ENCODE measurements around the gene PDE8B. TPM values are rescaled to one million over a fixed set of nuclear protein-coding genes. Genes with fewer than 3 reads are reported as not detected.

The PDE8B gene
- total RNA-seq, 1 experiment from 2014 or later = 0.17 TPM

DNA sequence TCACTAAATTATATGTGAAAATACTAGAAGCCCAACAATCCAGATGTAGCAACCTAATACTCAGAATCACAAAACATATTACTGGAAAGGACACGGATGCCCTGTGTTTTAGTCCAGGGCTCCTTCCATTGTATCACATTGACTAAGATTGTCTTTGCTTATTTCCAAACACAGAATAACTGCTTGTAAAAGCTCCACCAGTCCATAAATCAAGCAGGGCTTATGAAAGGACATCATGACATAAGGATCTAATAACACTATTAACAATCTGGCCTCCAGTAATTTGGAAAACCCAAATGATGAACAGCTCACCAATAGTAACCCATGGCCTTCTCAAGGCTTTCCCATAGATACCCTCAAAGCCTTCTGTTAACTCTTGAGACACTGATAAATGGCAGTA, 241.9 kb downstream of the PDE8B start:
- intact Hi-C loops (cut with micrococcal nuclease) = no loop called here
- DNase-seq (ENCODE audit: low read depth, low spot score) (no peak), ATAC-seq (no peak)
- H3K4me1 ChIP-seq (ENCODE audit: control insufficient read depth in 1 of 2, insufficient read depth in 2 of 2, low read length in 2 of 2) = no peaks in the 10 kb centered on the region
- no peaks in the 10 kb centered on the region for H3K9me3 ChIP-seq (ENCODE audit: control insufficient read depth in 1 of 2, insufficient read depth in 1 of 2, low read depth in 1 of 2, low read length in 2 of 2)
- H3K4me2 ChIP-seq (ENCODE audit: low read length) = no peak overlapping the region
- ChIA-PET RAD21 (ENCODE audit: low non-redundant PET in 1 of 2, low total read pairs in 2 of 2, uncharacterized antibody in 2 of 2, unreplicated experiment in 2 of 2) (no interaction called here), POLR2A (no interaction called here), CTCF (no interaction called here)
- H3K9ac ChIP-seq (ENCODE audit: low read length) = no peak overlapping the region
- no peaks in the 10 kb centered on the region for H3K9me2 ChIP-seq (ENCODE audit: insufficient read depth)
- H3K36me3 ChIP-seq (ENCODE audit: control insufficient read depth in 1 of 2, insufficient read depth in 2 of 2, low read length in 2 of 2) = peaks cover 0 to 5% of the 10 kb centered on the region in 2 experiments; a peak in 2 of 4 replicates
- no TSS peak for BruUV-seq (replicated peaks)
- H3K4me3 ChIP-seq (replicated peaks in 1 of 2; ENCODE audit: low read depth in 1 of 2, low read length in 2 of 2) = no peak overlapping the region
- no peak overlapping the region for H2AFZ ChIP-seq (ENCODE audit: low read depth, low read length, poor library complexity, severe bottlenecking)
- no peaks in the 10 kb centered on the region for H3K79me2 ChIP-seq (ENCODE audit: insufficient read depth, low read length)
- no peak overlapping the region for H3K27ac ChIP-seq (ENCODE audit: low read depth, low read length)
- no peaks in the 10 kb centered on the region for H3K27me3 ChIP-seq (ENCODE audit: insufficient read depth, low read length)
- H4K20me1 ChIP-seq (ENCODE audit: insufficient read depth) = no peaks in the 10 kb centered on the region
- TF ChIP-seq FOSL1 (IDR thresholded peaks at IDR 0.05; ENCODE audit: low read depth) (no peak), JUND (IDR thresholded peaks at IDR 0.05) (no peak), SRF (IDR thresholded peaks at IDR 0.05; ENCODE audit: low read depth) (no peak), EZH2 (IDR thresholded peaks at IDR 0.05) (no peak), ZFX (IDR thresholded peaks at IDR 0.05) (no peak), ZNF274 (IDR thresholded peaks at IDR 0.05; ENCODE audit: low read depth, low read length) (no peak), EZH2phosphoT487 (IDR thresholded peaks at IDR 0.05; ENCODE audit: borderline replicate concordance) (no peak), RAD21 (IDR thresholded peaks at IDR 0.05; ENCODE audit: low read depth) (no peak), POLR2A (IDR thresholded peaks at IDR 0.05; ENCODE audit: borderline replicate concordance, extremely low read depth, insufficient read depth, insufficient read length) (no peak), ELF1 (IDR thresholded peaks at IDR 0.05; ENCODE audit: borderline replicate concordance, low read depth) (no peak), CEBPB (IDR thresholded peaks at IDR 0.05; ENCODE audit: low read depth) (no peak), EGR1 (IDR thresholded peaks at IDR 0.05; ENCODE audit: low read depth) (no peak), POLR2AphosphoS5 (IDR thresholded peaks at IDR 0.05; ENCODE audit: low read depth, low read length) (no peak), SP1 (IDR thresholded peaks at IDR 0.05; ENCODE audit: low read depth) (no peak)
- TF ChIP-seq, protein P1, sequence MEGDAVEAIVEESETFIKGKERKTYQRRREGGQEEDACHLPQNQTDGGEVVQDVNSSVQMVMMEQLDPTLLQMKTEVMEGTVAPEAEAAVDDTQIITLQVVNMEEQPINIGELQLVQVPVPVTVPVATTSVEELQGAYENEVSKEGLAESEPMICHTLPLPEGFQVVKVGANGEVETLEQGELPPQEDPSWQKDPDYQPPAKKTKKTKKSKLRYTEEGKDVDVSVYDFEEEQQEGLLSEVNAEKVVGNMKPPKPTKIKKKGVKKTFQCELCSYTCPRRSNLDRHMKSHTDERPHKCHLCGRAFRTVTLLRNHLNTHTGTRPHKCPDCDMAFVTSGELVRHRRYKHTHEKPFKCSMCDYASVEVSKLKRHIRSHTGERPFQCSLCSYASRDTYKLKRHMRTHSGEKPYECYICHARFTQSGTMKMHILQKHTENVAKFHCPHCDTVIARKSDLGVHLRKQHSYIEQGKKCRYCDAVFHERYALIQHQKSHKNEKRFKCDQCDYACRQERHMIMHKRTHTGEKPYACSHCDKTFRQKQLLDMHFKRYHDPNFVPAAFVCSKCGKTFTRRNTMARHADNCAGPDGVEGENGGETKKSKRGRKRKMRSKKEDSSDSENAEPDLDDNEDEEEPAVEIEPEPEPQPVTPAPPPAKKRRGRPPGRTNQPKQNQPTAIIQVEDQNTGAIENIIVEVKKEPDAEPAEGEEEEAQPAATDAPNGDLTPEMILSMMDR (IDR thresholded peaks at IDR 0.05 in 2 of 3, conservative IDR thresholded peaks at IDR 0.05 in 1 of 3; ENCODE audit: borderline replicate concordance in 1 of 3, insufficient read depth in 1 of 3, low read depth in 2 of 3, low read length in 2 of 3) = no peak
- TF ChIP-seq, protein P2, sequence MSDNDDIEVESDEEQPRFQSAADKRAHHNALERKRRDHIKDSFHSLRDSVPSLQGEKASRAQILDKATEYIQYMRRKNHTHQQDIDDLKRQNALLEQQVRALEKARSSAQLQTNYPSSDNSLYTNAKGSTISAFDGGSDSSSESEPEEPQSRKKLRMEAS (IDR thresholded peaks at IDR 0.05) = no peak
- TF ChIP-seq, protein P3, sequence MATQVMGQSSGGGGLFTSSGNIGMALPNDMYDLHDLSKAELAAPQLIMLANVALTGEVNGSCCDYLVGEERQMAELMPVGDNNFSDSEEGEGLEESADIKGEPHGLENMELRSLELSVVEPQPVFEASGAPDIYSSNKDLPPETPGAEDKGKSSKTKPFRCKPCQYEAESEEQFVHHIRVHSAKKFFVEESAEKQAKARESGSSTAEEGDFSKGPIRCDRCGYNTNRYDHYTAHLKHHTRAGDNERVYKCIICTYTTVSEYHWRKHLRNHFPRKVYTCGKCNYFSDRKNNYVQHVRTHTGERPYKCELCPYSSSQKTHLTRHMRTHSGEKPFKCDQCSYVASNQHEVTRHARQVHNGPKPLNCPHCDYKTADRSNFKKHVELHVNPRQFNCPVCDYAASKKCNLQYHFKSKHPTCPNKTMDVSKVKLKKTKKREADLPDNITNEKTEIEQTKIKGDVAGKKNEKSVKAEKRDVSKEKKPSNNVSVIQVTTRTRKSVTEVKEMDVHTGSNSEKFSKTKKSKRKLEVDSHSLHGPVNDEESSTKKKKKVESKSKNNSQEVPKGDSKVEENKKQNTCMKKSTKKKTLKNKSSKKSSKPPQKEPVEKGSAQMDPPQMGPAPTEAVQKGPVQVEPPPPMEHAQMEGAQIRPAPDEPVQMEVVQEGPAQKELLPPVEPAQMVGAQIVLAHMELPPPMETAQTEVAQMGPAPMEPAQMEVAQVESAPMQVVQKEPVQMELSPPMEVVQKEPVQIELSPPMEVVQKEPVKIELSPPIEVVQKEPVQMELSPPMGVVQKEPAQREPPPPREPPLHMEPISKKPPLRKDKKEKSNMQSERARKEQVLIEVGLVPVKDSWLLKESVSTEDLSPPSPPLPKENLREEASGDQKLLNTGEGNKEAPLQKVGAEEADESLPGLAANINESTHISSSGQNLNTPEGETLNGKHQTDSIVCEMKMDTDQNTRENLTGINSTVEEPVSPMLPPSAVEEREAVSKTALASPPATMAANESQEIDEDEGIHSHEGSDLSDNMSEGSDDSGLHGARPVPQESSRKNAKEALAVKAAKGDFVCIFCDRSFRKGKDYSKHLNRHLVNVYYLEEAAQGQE (IDR thresholded peaks at IDR 0.05; ENCODE audit: low read depth) = no peak
- TF ChIP-seq, protein P4, sequence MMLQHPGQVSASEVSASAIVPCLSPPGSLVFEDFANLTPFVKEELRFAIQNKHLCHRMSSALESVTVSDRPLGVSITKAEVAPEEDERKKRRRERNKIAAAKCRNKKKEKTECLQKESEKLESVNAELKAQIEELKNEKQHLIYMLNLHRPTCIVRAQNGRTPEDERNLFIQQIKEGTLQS (IDR thresholded peaks at IDR 0.05) = no peak

Data from HCT116 (cell line).